ENCODE results near the gene ZNF532.

- no peak for TF ChIP-seq EP300 (IDR thresholded peaks at IDR 0.05)
- TF ChIP-seq CTCF (IDR thresholded peaks at IDR 0.05), result no peak
- TF ChIP-seq POLR2A (IDR thresholded peaks at IDR 0.05), result no peak
Observed at GRCh38 chr18:58827886-58828285, 36.8 kb upstream of the ZNF532 start.

All from upper lobe of left lung (tissue), 4 donors.